ENCODE results near the gene MAP2K5.

DNA sequence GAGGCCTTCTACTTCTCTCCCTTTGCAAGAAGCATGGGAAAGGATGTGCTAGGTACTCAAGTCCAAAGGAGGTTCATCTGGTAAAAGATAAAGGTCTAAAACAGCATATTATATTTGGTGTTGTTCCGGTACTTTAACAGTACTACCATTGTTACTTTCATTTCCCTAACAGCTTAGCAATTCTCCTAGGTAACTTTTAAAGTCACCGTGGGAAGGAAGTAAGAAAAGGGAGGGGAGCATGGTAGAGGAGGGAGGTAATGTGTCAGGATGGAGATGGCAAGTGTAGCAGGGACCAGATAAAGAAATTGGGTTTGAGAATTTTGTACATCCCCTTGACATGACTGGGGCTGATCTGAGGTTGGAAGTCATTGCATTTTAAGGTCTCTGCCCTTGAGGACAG, 193.4 kb downstream of the MAP2K5 start:
- TF ChIP-seq GATA2 (IDR thresholded peaks at IDR 0.05; ENCODE audit: low read depth, low read length) (no peak), GATA3 (IDR thresholded peaks at IDR 0.05; ENCODE audit: low read depth, low read length) (no peak)

All from SH-SY5Y (cell line).